Amniotic stem cell (primary cell): ENCODE measurements around the gene PACS2.
"Not testable (repeated sequence)": the region's sequence is repeated elsewhere in the genome, so short reads cannot be mapped to it uniquely, and the experiment has no call there.

Experiments used
- DNase-seq: peaks from one replicate; lab custom pipeline; 2025; lab: John Stamatoyannopoulos, UW

The PACS2 gene

DNA sequence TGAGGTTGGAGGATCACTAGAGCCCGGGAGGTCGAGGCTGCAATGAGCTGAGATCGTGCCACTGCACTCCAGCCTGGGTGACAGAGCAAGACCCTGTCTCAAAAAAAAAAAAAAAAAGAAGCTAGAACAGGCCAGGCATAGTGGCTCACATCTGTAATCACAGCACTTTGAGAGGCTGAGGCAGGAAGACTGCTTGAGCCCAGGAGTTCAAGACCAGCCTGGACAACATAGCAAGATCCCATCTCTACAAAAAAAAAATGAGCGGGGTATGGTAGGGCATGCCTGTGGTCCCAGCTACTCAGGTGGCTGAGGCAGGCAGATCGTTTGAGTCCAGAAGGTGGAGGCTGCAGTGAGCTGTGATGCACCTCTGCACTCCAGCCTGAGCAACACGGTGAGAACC, 25.6 kb upstream of the PACS2 start:
- DNase-seq = not testable (repeated sequence)

DNA sequence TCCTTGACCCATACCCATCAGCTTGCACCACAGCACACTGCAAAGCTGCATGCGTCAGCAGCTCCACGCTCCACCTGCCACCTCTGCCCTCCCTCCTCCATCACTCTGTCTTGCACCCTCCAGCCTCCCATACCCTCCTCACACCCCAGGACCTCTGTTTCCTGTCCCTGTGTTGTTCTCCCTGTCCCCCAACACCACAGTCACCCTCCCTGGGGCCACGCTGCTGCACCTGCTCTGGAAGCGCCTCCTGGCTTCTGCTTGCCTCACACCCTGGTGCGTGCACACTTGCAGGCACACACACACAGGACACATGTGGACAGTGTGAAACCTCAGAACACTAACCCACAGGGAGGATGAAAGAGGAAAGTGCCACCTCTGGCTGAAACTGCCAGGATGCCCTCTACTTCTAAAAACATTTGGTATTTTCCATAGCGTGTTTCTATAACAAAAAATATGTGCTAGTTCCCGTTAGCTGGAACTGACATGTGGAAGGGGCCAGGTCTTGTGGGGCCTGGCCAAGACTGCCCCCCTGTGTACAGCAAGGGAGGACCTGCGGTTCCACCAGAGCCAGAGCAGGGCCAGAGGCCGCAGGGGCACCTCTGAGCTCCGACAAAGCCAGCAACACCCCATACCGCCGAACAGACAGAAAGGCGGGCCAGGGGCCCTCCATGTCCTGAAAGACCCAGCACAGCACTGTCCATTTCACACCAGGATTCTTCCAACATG, 23.8 kb upstream of the PACS2 start:
- DNase-seq = no peak

DNA sequence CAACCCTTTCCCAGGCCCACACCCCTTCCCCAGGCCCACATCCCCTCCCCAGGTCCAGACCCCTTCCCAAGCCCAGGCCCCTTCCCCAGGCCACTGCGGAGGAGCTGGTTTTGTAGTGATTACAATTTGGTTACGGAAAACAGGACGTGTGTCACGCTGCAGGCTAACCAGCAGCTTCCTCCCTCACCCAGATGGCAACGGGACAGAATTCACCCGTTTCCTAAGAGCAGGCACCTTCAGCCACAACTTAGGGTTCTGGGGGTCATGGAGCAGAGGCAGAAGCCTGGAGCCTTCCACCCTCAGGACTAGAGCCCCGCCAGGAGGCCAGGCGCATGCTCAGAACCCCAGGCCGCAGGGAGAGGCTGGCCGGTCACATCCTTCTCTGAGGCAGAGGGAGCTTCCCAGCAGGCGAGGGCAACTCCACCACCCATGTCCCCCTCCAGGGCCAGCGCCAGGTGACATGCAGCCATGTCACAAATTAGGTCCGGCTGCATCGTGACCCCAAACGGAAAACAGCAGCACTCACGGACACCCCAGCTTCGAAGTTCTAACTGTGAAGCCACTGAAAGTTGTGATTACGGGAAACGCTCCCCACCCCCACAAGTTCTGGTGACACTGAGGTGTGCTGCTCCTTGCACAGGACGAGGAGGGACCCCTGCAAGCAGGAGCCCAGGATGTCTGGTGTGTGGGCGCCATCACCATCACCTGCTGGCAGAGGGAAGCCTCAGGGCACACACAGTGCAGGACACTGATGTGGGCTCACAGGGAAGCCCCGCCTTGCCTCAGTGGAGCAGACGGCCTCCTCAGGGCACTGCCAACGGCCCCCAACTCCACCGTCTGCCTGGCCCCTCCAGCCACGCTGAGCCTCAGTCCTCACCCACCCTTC, 21.5 kb upstream of the PACS2 start:
- DNase-seq = no peak

DNA sequence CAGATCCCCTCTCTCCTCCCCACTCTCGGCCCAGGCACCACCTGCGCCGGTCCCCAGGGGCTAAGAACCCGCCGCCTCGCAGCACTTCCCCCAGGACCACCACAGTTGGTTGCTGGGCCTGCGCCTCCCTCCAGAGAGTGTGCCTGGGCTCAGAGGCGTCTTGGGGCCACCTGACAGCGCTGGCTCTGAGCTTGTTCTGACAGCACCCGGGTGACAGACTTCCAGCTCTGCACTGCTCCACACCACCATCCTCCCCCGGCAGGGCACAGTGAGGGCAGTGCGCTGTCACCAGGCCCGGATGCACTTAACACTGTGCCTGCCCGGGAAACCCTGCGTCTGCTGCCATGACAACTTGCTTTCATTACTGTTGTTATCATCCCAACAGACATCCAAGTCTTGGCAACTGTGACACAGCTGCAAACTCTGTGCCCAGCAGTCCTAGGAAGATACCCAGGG, 20.4 kb upstream of the PACS2 start:
- DNase-seq = no peak

DNA sequence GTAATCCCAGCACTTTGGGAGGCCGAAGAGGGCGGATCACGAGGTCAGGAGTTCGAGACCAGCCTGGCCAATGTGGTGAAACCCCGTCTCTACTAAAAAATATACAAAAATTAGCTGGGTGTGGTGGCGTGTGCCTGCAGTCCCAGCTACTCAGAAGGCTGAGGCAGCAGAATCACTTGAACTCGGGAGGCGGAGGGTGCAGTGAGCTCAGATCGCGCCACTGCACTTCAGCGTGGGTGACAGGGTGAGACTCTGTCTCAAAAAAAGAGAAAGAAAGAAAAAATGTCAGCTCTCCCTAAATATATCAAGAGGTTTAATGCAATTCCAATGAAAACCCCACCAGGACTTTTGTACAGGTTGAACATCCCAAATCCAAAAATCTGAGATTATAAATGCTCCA, 17.2 kb upstream of the PACS2 start:
- DNase-seq = not testable (repeated sequence)

DNA sequence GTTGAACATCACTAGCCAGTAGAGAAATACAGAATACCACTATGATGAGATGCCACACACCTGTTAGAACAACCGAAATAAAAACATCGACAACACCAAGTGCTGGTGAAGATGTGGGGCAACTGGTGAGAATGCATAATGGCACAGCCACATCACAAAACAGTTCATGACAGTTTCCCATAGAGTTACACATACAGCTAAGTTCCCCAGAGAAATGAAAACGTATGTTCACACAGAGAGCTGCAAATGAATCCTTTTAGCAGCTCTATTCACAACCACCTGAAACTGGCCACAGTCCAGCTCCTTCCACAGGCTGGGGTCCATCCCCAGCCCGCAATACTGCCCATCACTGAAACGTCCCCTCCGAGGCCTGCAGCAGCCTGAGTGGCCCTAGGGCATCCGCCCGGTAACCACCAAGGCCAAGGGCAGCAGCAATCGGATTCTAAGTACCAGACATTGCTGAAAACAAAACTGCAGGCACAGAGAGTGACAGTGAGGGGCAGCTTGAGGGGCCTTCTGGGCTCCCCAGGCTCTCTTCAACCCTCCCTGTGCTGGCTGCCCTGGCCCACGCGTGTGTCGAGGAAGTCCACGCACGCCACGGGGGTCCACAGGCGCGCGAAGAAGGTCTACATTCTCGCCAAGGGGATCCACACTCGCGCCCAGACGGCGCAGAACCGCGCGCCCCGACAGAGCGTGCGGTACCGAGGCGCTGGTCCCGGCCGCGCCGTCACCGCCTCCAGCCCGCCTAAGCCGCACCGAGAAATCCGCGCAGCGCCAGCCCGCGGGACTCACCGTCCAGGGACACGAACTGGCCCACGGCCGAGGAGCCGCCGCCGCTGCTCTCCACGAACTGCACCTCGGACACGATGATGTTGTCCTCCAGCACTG, 14.7 kb upstream of the PACS2 start:
- DNase-seq = no peak

DNA sequence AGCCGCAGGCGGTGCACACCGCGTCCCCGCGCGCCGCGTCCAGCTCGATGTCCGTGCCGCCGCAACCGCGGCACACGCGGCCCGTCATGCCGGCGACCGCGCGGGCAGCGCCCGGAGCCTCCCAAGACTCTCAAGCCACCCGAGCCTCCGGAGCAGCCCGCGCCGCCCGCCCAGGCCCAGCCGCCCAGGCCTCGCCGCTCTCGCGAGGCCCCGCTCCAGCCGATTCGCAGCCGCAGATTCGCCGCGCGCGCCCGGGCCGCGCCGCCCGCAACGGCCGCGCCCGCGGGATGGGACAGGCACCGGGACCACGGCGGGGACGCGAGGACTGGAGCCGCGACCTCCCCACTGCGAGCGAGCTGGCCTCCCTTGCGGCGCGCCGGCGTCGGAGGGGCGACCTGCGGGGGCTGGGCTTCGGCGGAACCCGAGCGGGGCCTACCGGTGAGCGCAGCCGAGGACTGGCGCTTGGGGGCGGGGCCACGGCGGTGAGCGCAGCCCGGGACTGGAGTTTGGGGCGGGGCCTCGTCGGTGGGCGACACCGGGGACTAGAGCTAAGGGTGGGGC, 13.9 kb upstream of the PACS2 start, which contains the start of gene BRF1:
Gene BRF1 (minus strand): TSS at position 460 of the 561 bp plus-strand sequence. CDS start 372 bp downstream, at position 88.
- DNase-seq = peak; percentile 87

DNA sequence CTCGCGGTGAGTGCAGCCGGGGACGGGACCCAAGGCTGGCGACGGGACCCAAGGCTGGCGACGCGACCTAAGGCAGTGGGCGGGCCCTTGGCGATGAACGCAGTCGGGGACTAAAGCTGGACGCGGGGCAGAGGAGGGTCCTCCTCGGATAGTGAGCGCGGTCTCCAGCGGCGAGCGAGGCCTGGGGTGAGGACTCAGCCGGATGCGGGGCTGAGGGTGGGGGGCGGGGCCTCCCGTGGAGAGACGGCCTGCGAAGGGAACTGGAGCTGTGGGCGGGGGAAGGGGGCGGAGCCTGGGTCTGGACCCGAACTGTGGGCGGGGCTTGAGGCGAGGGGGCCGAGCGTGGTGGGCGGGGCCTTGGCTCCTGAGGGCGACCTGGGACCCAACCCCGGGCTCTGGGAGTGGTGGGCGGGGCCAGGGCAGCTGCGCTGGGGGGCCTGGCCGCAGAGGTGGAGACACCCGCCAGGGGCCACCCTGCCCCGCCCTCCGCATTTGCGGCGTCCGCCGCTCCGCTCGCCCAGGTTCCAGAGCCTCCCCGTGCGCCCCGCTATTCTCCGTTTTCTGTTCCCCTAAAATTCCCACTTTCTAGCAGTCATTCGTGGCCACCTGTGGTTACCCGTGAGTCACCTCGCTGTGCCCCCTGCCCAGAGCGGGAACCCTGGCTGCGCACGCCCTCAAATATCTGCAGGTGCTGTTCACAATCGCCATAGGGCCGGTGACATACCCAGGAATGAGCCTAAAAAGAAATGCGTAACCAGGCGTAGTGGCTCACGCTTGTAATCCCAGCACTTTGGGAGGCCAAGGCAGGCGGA, 13.2 kb upstream of the PACS2 start:
- DNase-seq = peak; percentile 72

DNA sequence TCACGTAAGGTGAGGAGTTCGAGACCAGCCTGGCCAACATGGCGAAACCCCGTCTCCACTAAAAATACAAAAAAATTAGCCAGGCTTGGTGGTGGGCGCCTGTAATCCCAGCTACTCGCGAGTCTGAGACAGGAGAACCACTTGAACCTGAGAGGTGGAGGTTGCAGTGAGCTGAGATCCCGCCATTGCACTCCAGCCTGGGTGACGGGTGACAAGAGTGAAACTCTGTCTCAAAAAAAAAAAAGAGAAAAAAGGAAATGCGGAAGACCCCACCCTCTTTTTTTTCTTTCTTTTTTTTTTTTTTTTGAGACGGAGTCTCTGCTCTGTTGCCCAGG, 12.7 kb upstream of the PACS2 start:
- not testable (repeated sequence) for DNase-seq

DNA sequence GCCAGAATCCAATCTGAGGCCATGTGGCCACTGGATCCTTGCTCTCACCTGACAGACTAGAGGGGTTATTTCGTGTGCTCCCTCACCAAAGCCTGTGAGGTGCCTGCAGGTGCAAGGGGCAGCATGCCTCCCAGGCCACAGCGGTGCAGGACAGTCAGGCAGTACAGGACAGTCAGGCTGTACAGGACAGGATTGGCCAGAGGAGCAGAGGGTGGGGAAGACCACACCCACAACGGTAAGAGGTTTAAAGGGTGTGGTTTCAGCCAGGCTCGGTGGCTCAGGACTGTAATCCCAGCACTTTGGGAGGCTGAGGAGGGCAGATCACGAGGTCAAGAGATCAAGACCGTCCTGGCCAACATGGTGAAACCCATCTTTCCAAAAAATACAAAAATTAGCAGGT, 10.6 kb upstream of the PACS2 start:
- DNase-seq = no peak

DNA sequence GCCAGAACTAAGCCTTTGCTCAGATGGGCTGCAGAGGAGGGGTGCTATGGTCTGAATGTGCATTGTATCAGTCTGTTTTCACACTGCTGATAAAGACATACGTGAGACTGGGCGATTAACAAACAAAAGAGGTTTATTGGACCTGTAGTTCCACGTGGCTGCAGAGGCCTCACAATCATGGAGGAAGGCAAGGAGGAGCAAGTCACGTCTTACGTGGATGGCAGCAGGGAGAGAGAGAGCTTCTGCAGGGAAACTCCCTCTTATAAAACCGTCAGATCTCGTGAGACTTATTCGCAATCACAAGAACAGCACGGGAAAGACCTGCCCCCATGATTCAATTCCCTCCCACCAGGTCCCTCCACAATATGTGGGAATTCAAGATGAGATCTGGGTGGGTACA, 10.0 kb upstream of the PACS2 start:
- no peak for DNase-seq

DNA sequence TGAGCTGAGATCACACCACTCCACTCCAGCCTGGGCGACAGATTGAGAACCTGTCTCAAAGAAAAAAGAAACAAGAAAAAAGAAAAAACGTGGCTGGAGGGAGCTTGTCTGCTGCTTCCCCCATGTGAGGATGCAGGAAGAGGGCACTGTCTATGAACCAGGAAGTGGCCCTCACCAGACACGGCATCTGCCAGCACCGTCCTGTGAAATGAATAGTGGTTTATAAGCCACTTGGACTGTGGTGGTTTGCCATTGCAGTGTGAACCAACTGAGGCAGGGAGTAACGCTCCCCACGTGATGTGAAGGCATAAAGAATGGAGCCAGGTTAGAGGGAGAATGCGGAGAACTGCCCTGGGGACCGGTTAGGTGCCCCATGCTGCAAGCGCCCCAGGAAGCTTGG, 9.2 kb upstream of the PACS2 start:
- no peak for DNase-seq

DNA sequence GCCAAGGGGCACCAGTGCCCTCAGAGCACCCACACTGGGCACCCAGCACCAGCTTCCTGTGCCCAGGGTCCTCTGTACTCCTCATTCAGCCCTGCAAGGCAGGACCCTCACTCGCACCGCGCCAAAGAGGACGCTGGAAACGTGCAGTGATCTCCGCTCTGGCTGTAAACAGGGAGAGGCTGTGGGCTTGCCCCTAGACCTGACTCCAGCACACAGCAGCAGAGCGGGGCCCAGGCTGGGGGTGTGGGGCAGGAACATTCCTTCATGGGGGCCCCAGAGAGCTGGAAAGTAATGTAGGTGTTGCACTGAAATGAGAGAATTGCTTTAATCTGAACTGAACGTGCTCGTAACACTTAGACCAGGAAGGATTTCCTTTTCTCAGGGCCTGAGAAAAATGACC, 8.8 kb upstream of the PACS2 start:
- no peak for DNase-seq

DNA sequence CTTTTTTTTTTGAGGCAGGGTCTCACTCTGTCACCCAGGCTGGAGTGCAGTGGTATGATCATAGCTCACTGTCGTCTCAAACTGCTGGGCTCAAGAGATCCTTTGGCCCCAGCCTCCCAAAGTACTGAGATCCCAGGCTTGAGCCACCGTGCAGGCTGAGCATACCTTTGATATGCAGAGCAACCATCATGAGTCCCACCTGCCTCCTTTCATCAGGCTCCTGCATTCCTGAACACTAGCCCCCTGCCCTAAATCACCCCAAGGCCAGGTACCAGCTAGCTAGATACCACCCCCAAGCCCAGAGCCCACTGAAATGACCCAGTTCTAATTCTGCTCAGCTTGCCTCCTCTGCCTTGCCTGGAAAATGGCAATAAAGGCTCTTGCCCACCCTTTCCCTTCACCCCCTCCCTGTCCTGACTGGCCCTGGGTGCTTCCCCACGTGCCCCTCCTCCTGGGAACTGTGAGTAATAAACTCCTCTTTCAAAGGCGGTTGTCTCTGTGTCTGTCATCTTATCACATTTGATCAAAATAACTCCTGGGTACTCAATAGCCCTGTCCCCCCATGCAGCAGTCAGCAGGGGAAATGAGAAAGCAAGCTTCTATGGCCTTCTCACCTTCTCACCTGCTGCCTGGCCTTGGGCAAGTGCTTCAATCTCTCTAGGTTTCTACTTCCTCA, 7.4 kb upstream of the PACS2 start:
- DNase-seq = no peak

DNA sequence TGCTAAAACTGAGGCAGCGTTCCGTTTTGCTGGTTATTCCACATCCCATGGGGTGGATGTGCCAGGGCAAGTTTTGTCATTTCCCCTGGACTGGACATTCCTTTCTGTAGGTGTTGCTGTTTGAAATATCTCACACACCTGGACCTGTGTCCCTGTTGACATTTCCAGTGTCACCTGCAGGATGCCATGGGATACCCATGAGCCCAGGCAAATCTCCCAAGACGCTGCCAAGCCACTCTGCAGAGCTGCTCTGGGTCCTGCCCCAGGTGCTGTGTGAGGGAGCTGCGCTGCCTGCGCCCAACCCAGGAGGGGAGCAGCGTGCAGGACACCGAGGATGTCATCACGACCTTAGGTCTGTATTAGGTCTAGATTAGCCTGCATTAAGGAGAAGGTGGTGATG, 5.2 kb upstream of the PACS2 start:
- DNase-seq = no peak

DNA sequence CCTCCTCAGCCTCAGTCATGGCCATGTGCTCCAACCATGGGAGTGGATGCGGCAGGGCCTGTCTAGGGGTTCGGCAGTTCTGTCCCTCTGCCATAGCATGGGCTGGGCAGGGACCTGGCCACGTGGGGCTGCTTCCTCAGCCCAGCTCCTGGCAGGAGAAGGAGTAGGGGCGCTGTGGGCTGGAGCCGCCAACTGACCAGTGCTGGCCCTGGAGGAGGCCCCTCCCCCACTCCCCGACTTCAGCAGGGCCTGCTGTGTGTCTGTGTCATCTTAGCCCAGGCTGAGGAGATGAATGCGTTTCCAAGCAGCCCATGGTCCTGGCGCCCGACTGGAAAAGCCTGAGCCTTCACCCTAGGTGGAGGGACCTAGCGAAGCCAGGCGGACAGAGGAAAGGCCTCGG, 2.7 kb upstream of the PACS2 start:
- no peak for DNase-seq

DNA sequence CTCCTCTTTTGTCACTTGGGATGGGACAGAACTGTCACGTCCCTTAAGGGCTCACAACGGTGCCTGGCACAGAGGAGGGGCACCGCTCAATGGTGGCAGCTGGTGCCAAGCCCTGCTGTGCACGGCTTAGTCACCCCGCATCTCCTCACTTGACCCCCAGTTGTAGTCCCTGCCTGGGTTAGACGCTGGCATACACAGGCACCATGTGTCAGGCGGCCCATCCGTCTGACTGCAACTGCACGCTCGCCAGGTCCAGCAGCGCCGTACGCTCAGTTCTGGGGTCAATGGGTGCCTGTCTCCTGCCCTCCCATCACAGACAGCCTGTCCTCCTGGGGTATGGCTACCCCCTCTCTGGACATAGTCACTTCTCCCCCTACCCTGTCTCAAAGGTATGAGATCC, 1.6 kb upstream of the PACS2 start:
- no peak for DNase-seq

DNA sequence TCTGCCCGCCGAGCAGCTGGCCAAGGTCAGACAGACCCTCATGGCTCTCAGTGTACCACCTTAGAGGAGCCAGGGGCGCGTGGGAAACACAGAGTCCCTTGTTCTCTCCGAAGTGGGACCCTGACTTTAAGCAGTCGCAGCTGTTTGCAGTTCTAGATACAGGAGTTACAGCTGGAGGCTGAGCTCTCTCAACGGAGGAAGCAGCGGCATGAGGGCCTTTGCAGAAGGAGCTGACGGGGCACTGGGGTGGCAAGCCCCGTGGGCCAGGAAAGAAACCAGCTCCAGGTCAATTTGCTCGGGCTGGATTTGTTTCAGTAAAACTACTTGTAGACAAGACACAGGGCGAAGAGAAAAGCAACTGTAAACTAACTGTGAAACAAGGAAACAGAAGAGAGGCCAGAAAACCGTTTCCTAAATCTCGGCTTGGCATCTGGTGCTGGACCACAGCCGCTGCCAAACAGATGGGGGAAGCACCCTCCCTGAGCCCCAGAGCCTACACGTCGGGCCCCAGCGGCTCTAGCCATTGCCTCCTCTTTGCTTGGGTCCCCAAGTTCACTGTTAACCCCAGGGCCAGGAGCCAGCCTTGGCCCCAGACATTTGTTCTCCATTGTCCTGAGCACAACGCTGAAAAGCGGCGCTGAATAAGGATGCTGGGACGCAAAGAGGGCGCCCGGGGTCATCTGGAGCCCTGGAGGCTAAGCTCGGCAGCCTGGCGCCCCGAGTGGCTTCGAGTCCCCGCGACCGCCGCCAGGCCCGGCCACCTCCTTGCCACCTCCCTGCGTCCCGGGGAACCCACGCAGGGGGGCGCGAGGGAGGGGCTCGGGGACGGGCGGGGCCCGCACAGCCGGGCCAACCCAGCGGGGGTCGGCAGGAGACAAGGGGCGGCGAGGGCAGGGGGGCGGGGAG, 914 bp upstream of the PACS2 start:
- DNase-seq = no peak

DNA sequence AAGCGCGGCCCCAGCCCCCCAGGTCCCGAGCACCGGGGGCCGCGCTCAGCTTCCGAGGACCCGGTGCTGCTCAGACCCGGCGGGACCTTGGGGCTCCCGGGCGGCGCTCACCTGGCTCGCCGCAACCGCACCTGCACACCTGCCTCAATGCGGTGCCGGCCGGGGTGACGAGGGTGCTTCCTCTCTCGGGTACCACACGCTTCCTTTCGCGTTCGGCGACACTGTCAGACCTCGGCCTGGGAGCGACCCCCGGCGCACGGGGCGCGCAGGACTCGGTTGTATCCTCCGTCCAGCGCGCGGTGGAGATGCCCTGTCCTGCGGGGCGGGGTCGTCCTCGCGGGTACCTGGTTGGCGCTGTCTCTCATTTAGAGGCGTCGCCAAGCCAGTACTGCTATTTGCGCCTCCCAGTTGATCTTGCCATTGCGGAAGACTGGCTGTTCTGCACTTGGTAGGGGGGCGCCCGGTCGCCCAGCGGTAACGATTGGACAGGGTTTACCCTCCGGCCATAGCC, 718 bp downstream of the PACS2 start:
- DNase-seq = no peak
